ENCODE results near the gene MAP1LC3A.

MAP1LC3A gene

GRCh38 chr20:34536798-34537394 is 21.6 kb upstream of the MAP1LC3A start:
- H3K4me3 ChIP-seq (replicated peaks; ENCODE audit: low read depth, low read length), result no peak overlapping the region
- peak; percentile 41 for TF ChIP-seq CTCF (IDR thresholded peaks at IDR 0.05; ENCODE audit: low read depth, low read length, missing control alignments)
- no peak for DNase-seq (ENCODE audit: extremely low read depth, low read depth)

GRCh38 chr20:34537651-34538050 is 20.9 kb upstream of the MAP1LC3A start:
- TF ChIP-seq CTCF (IDR thresholded peaks at IDR 0.05; ENCODE audit: low read depth, low read length, missing control alignments), result no peak

GRCh38 chr20:34538671-34539123 is 19.8 kb upstream of the MAP1LC3A start:
- no peak overlapping the region for H3K4me3 ChIP-seq (replicated peaks; ENCODE audit: low read depth, low read length)
- no peak for DNase-seq (ENCODE audit: extremely low read depth, low read depth)
- peak; percentile 88 for TF ChIP-seq CTCF (IDR thresholded peaks at IDR 0.05; ENCODE audit: low read depth, low read length, missing control alignments)

More at GRCh38 chr20:34537651-34538050, 20.9 kb upstream of the MAP1LC3A start:
- H3K4me3 ChIP-seq (replicated peaks; ENCODE audit: low read depth, low read length), result no peak overlapping the region
- DNase-seq (ENCODE audit: extremely low read depth, low read depth), result no peak

- TF ChIP-seq CTCF (IDR thresholded peaks at IDR 0.05; ENCODE audit: low read depth, low read length, missing control alignments), result no peak
- no peak overlapping the region for H3K4me3 ChIP-seq (replicated peaks; ENCODE audit: low read depth, low read length)
- no peak for DNase-seq (ENCODE audit: extremely low read depth, low read depth)
Observed at GRCh38 chr20:34539756-34540155, 18.8 kb upstream of the MAP1LC3A start.

GRCh38 chr20:34540596-34541263 is 17.8 kb upstream of the MAP1LC3A start:
- no peak overlapping the region for H3K4me3 ChIP-seq (replicated peaks; ENCODE audit: low read depth, low read length)
- no peak for DNase-seq (ENCODE audit: extremely low read depth, low read depth)
- no peak for TF ChIP-seq CTCF (IDR thresholded peaks at IDR 0.05; ENCODE audit: low read depth, low read length, missing control alignments)

GRCh38 chr20:34541264-34541901 is 17.1 kb upstream of the MAP1LC3A start:
- no peak for TF ChIP-seq CTCF (IDR thresholded peaks at IDR 0.05; ENCODE audit: low read depth, low read length, missing control alignments)
- DNase-seq (ENCODE audit: extremely low read depth, low read depth), result no peak

More at GRCh38 chr20:34541264-34541901, 17.1 kb upstream of the MAP1LC3A start:
- H3K4me3 ChIP-seq (replicated peaks; ENCODE audit: low read depth, low read length), result no peak overlapping the region

Data from HFF-Myc (cell line).